ENCODE results near the gene PCNT. TPM values are rescaled to one million over a fixed set of nuclear protein-coding genes. Genes with fewer than 3 reads are reported as not detected.

The PCNT gene
- total and polyA plus RNA-seq, 2 of the 8 experiments (the other 6 are each of a cell fraction or from before 2014, with no cell fraction given), result 9.9 to 45.1 TPM

DNA sequence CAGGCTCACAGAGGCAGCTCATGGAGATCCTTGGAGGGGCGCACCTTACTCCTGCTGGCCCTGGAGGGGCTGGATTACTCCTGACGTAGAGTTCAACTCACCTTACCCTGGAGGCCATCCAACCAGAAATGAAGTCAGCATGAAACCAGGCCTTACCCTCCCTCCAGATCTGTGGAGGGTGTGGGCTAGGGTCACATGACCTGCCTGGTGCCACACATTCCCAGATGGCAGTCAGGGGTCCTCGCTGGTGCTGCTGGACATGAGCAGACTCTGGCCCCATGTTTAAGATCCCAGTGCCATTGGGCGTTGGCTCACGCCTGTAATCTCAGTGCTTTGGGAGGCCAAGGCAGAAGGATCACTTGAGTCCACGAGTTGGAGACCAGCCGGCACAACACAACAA lies 4.8 kb upstream of the PCNT start:
- no peaks in the 10 kb centered on the region for H3K27me3 ChIP-seq (replicated peaks in 1 of 4; ENCODE audit: control insufficient read depth in 3 of 4, extremely low read depth in 1 of 4, insufficient read depth in 3 of 4, low read length in 3 of 4)
- no peak overlapping the region for H3K18ac ChIP-seq (ENCODE audit: extremely low read depth, low read length)
- H4K5ac ChIP-seq (ENCODE audit: insufficient read length, low read depth, low read length), result no peak overlapping the region
- H3K9me3 ChIP-seq (ENCODE audit: insufficient read depth in 2 of 2, low read depth in 1 of 2, low read length in 1 of 2), result no peaks in the 10 kb centered on the region
- H3K9ac ChIP-seq (replicated peaks in 1 of 4; ENCODE audit: extremely low read depth in 1 of 4, low read depth in 3 of 4, low read length in 3 of 4), result no peak overlapping the region
- H3K79me1 ChIP-seq (ENCODE audit: low read depth, low read length), result peaks cover 14% of the 10 kb centered on the region
- no peak overlapping the region for H2BK5ac ChIP-seq (ENCODE audit: low read depth, low read length)
- no peak for FAIRE-seq
- H3K23me2 ChIP-seq (ENCODE audit: low read depth, low read length), result peaks cover 11% of the 10 kb centered on the region
- no peak overlapping the region for H2AFZ ChIP-seq (ENCODE audit: low read length)
- no peak overlapping the region for H2BK12ac ChIP-seq (ENCODE audit: low read depth, low read length)
- H4K20me1 ChIP-seq (replicated peaks in 1 of 2; ENCODE audit: control insufficient read depth in 1 of 2, insufficient read depth in 2 of 2, low read length in 2 of 2), result peaks cover 7 to 30% of the 10 kb centered on the region in 2 experiments
- no peak overlapping the region for H3K4ac ChIP-seq (replicated peaks; ENCODE audit: insufficient read length, low read depth, low read length)
- TF ChIP-seq CHD1 (IDR thresholded peaks at IDR 0.05; ENCODE audit: low read depth, low read length) (no peak), POU5F1 (IDR thresholded peaks at IDR 0.05; ENCODE audit: low read depth, low read length) (no peak), ASH2L (IDR thresholded peaks at IDR 0.05; ENCODE audit: low read length) (no peak), KDM1A (IDR thresholded peaks at IDR 0.05; ENCODE audit: borderline replicate concordance, low read length) (no peak), JUN (IDR thresholded peaks at IDR 0.05; ENCODE audit: low read depth, low read length) (no peak)
- TF ChIP-seq, protein P1, sequence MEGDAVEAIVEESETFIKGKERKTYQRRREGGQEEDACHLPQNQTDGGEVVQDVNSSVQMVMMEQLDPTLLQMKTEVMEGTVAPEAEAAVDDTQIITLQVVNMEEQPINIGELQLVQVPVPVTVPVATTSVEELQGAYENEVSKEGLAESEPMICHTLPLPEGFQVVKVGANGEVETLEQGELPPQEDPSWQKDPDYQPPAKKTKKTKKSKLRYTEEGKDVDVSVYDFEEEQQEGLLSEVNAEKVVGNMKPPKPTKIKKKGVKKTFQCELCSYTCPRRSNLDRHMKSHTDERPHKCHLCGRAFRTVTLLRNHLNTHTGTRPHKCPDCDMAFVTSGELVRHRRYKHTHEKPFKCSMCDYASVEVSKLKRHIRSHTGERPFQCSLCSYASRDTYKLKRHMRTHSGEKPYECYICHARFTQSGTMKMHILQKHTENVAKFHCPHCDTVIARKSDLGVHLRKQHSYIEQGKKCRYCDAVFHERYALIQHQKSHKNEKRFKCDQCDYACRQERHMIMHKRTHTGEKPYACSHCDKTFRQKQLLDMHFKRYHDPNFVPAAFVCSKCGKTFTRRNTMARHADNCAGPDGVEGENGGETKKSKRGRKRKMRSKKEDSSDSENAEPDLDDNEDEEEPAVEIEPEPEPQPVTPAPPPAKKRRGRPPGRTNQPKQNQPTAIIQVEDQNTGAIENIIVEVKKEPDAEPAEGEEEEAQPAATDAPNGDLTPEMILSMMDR (IDR thresholded peaks at IDR 0.05; ENCODE audit: control extremely low read depth in 1 of 3, insufficient read depth in 1 of 3, low read depth in 1 of 3, low read length in 3 of 3), result no peak
- TF ChIP-seq, protein P2, sequence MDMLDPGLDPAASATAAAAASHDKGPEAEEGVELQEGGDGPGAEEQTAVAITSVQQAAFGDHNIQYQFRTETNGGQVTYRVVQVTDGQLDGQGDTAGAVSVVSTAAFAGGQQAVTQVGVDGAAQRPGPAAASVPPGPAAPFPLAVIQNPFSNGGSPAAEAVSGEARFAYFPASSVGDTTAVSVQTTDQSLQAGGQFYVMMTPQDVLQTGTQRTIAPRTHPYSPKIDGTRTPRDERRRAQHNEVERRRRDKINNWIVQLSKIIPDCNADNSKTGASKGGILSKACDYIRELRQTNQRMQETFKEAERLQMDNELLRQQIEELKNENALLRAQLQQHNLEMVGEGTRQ (IDR thresholded peaks at IDR 0.05; ENCODE audit: low read length), result 0 out of 2 replicates have a peak, but pooled peaks have one; percentile 8
- TF ChIP-seq, protein P3, sequence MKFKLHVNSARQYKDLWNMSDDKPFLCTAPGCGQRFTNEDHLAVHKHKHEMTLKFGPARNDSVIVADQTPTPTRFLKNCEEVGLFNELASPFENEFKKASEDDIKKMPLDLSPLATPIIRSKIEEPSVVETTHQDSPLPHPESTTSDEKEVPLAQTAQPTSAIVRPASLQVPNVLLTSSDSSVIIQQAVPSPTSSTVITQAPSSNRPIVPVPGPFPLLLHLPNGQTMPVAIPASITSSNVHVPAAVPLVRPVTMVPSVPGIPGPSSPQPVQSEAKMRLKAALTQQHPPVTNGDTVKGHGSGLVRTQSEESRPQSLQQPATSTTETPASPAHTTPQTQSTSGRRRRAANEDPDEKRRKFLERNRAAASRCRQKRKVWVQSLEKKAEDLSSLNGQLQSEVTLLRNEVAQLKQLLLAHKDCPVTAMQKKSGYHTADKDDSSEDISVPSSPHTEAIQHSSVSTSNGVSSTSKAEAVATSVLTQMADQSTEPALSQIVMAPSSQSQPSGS (IDR thresholded peaks at IDR 0.05; ENCODE audit: low read length), result no peak
- peaks cover 0 to 20% (median 14%) of the 10 kb centered on the region in 4 experiments; a peak in 6 of 7 replicates for H3K4me1 ChIP-seq (replicated peaks in 1 of 4; ENCODE audit: control insufficient read depth in 3 of 4, insufficient read depth in 4 of 4, low read length in 3 of 4)
- H3K23ac ChIP-seq (ENCODE audit: insufficient read length), result no peak overlapping the region
- 91% methylated on average over 7 of the region's 7 CpGs; no CpG with 5 or more reads in 1 of the 2 experiments for WGBS, 2 experiments (ENCODE audit: extremely low coverage in 1 of 2, insufficient coverage in 1 of 2, insufficient read length in 1 of 2, insufficient replicate concordance in 2 of 2, low coverage in 1 of 2, low lambda C conversion rate in 2 of 2, missing lambda C conversion rate in 1 of 2)
- no peak overlapping the region for H4K8ac ChIP-seq (ENCODE audit: extremely low read depth, insufficient read depth, low read length)
- H2AK5ac ChIP-seq (ENCODE audit: low read depth, low read length), result no peak overlapping the region
- no peak overlapping the region for H3K14ac ChIP-seq (ENCODE audit: insufficient read length)
- no peak overlapping the region for H4K91ac ChIP-seq (replicated peaks; ENCODE audit: insufficient read length, low read length)
- no peak for DNase-seq (ENCODE audit: low read depth in 1 of 2, low spot score in 2 of 2)
- no peak overlapping the region for H2BK20ac ChIP-seq (ENCODE audit: low read length)
- H3K4me3 ChIP-seq (ENCODE audit: extremely low read depth in 1 of 4, insufficient read depth in 2 of 4, low read depth in 3 of 4, low read length in 4 of 4), result no peak overlapping the region
- no peak overlapping the region for H3K4me2 ChIP-seq (ENCODE audit: insufficient read depth in 1 of 2, low read depth in 2 of 2, low read length in 2 of 2)
- H2BK15ac ChIP-seq (ENCODE audit: low read length), result no peak overlapping the region
- no peak overlapping the region for H3K56ac ChIP-seq (replicated peaks; ENCODE audit: insufficient read length, low read depth, low read length)
- ChIA-PET POLR2A (ENCODE audit: partially characterized antibody) (interaction anchor here (0.8 to 4.5 kb wide), 7 partner anchors 12 to 116 kb away, joined by 3 to 22 read pairs (median 4); no protein-coding TSS in a partner anchor), CTCF (ENCODE audit: partially characterized antibody) (no interaction called here)
- peaks cover 11 to 34% of the 10 kb centered on the region in 2 experiments for H3K79me2 ChIP-seq (ENCODE audit: control insufficient read depth in 1 of 2, insufficient read depth in 2 of 2, low read length in 2 of 2)
- H2BK120ac ChIP-seq (replicated peaks; ENCODE audit: low read depth, low read length), result no peak overlapping the region
- H3K36me3 ChIP-seq (ENCODE audit: control insufficient read depth in 2 of 4, insufficient read depth in 4 of 4, low read length in 3 of 4), result peaks cover 0 to 7% (median 3%) of the 10 kb centered on the region in 4 experiments; a peak in 2 of 8 replicates
- no peak overlapping the region for H3K27ac ChIP-seq (ENCODE audit: low read depth, low read length)
